Measurements from ENCODE around the gene TBC1D10B.

TBC1D10B gene

DNA sequence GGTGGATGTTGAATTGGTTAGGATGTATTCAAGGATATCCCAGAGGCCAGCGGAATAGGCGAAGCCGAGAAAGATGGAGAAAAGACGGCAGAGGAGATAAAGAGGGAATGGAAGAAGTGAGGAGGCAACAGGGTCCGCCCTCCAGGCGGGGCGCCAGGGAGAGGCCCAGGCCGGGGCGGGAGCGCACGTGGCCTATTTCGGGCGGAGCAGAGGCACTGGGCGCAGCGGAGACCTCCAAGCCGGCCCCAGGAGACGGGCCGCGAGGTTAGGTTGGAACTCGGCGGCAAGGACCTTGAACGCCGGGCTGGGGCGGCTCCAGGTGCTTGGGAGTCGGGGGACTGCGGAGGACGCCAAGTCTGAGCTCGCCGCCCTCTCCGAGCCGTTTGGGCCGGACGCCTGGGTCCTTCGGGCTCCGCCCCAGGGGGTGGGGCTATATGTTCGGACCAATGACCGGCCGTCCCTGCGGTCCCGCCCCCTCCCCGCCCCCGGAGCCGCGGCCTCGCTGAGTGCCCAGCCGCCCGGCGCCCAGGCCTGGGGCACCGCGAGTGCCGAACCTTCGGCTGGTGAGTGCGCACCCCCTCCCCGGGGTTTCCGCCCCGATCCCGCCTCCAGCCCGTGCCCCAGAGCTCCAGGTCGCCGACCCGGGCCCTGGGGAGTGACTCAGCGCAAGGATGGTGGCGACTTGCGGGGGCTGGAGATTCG lies 37.0 kb upstream of the TBC1D10B start, which contains the start of gene ZNF771:
TSS of gene ZNF771 (plus strand) at position 505 of the 702 bp plus-strand sequence. CDS start 448 bp downstream, outside the sequence.
- H3K9me3 ChIP-seq (ENCODE audit: severe bottlenecking): no peaks in the 10 kb centered on the region
- DNase-seq: peak; percentile 92
- no peaks in the 10 kb centered on the region for H3K27me3 ChIP-seq (ENCODE audit: insufficient read depth, low read depth, severe bottlenecking)
- TF ChIP-seq, protein P1, sequence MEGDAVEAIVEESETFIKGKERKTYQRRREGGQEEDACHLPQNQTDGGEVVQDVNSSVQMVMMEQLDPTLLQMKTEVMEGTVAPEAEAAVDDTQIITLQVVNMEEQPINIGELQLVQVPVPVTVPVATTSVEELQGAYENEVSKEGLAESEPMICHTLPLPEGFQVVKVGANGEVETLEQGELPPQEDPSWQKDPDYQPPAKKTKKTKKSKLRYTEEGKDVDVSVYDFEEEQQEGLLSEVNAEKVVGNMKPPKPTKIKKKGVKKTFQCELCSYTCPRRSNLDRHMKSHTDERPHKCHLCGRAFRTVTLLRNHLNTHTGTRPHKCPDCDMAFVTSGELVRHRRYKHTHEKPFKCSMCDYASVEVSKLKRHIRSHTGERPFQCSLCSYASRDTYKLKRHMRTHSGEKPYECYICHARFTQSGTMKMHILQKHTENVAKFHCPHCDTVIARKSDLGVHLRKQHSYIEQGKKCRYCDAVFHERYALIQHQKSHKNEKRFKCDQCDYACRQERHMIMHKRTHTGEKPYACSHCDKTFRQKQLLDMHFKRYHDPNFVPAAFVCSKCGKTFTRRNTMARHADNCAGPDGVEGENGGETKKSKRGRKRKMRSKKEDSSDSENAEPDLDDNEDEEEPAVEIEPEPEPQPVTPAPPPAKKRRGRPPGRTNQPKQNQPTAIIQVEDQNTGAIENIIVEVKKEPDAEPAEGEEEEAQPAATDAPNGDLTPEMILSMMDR (IDR thresholded peaks at IDR 0.05; ENCODE audit: low read depth, low read length): no peak
- peak within 1 kb of the TSS; percentile 79 for H3K27ac ChIP-seq
- H3K36me3 ChIP-seq: peaks cover 21% of the 10 kb centered on the region
- H3K4me3 ChIP-seq (ENCODE audit: low read depth, low read length): peak within 1 kb of the TSS; percentile 90

GRCh38 chr16:30406795-30407101 lies 36.5 kb upstream of the TBC1D10B start:
- H3K4me3 ChIP-seq (ENCODE audit: low read depth, low read length): peak overlapping the region; percentile 90
- TF ChIP-seq, protein P1 (IDR thresholded peaks at IDR 0.05; ENCODE audit: low read depth, low read length): no peak
- H3K27me3 ChIP-seq (ENCODE audit: insufficient read depth, low read depth, severe bottlenecking): no peaks in the 10 kb centered on the region
- no peaks in the 10 kb centered on the region for H3K9me3 ChIP-seq (ENCODE audit: severe bottlenecking)
- H3K36me3 ChIP-seq: peaks cover 16% of the 10 kb centered on the region
- DNase-seq: no peak
- peak overlapping the region; percentile 79 for H3K27ac ChIP-seq

DNA sequence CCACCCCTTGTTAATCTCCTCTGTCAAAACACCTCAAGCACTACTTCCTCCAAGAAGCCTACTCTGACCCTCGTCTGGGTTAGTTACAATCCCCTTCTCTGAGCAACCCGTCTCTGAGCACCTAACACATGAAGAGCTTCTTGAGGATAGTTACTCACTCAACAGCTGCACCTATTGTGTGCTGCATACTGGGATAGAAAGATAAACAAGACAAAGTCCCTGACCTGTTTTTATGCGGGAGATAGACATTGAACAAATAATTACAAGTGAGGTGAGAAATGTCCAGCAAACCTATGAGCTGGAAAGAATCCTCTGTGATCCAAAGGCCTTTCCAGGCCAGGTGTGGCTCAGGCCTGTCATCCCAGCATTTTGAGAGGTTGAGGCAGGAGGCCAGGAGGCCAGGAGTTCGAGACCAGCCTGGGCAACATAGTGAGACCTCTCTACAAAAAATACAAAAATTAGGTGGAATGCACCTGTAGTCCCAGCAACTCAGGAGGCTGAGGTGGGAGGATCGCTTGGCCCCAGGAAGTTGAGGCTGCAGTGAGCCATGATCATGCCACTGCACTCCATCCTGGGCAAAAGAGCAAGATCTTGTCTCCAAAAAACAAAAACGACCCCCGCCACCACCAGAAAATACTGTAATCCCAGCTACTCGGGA lies 31.6 kb upstream of the TBC1D10B start:
- Histone ChIP-seq H3K4me3 (ENCODE audit: low read depth, low read length) (no peak overlapping the region), H3K27ac (peak overlapping the region; percentile 16; the same call in 1 of the 2 replicates), H3K9me3 (ENCODE audit: severe bottlenecking) (no peaks in the 10 kb centered on the region), H3K36me3 (peaks cover 27% of the 10 kb centered on the region), H3K27me3 (ENCODE audit: insufficient read depth, low read depth, severe bottlenecking) (no peaks in the 10 kb centered on the region)
- DNase-seq: no peak
- TF ChIP-seq, protein P1 (IDR thresholded peaks at IDR 0.05; ENCODE audit: low read depth, low read length): no peak

- no peaks in the 10 kb centered on the region for H3K9me3 ChIP-seq (ENCODE audit: severe bottlenecking)
These were observed 29.3 kb upstream of the TBC1D10B start for GRCh38 chr16:30399435-30400186.

GRCh38 chr16:30398661-30399434 lies 28.6 kb upstream of the TBC1D10B start:
- H3K36me3 ChIP-seq: peaks cover 29% of the 10 kb centered on the region
- H3K4me3 ChIP-seq (ENCODE audit: low read depth, low read length): no peak overlapping the region
- no peak overlapping the region for H3K27ac ChIP-seq

More at GRCh38 chr16:30399435-30400186, 29.3 kb upstream of the TBC1D10B start:
- TF ChIP-seq, protein P1 (IDR thresholded peaks at IDR 0.05; ENCODE audit: low read depth, low read length): no peak
- H3K36me3 ChIP-seq: peaks cover 29% of the 10 kb centered on the region
- no peaks in the 10 kb centered on the region for H3K27me3 ChIP-seq (ENCODE audit: insufficient read depth, low read depth, severe bottlenecking)
- DNase-seq: no peak
- H3K4me3 ChIP-seq (ENCODE audit: low read depth, low read length): peak overlapping the region; percentile 45
- peak overlapping the region; percentile 89 for H3K27ac ChIP-seq

More at GRCh38 chr16:30398661-30399434, 28.6 kb upstream of the TBC1D10B start:
- DNase-seq: no peak
- TF ChIP-seq, protein P1 (IDR thresholded peaks at IDR 0.05; ENCODE audit: low read depth, low read length): no peak
- Histone ChIP-seq H3K9me3 (ENCODE audit: severe bottlenecking) (no peaks in the 10 kb centered on the region), H3K27me3 (ENCODE audit: insufficient read depth, low read depth, severe bottlenecking) (no peaks in the 10 kb centered on the region)
